Spleen (tissue), 7 donors: ENCODE measurements around the gene LZIC.

Experiments
- CTCF ChIP-seq, 11 experiments: fragments of 200-600 bp in 7 of 11; fragments of 450-650 bp in 4 of 11; sonication (generic) in 4 of 11; IDR thresholded peaks in 8 of 11; conservative IDR thresholded peaks in 3 of 11; 1 replicate in 7 of 11; 2 replicates in 4 of 11; pipeline versions ENCODE4 v1.4.0 to v1.8.0; 2016 to 2021; ENCODE audit warnings: antibody characterized with exemption in 11 of 11, inconsistent platforms in 4 of 11, mild to moderate bottlenecking in 1 of 11
- POLR2AphosphoS5 ChIP-seq, 3 donors: sonication (generic); formaldehyde crosslinking; IDR thresholded peaks; one replicate each; pipeline ENCODE4 v1.5.1; 2017; ENCODE audit warnings: antibody characterized with exemption in 3 of 3
- donor health status: DM: no; HTN: no; CAD: no; lungs with moderate emphysema.
- donor health status: DM: no; HTN: no; CAD: no.
- donor health status: DM: no; HTN: no; CAD: no.

- TF ChIP-seq CTCF (IDR thresholded peaks at IDR 0.05 in 8 of 11, conservative IDR thresholded peaks at IDR 0.05 in 3 of 11), result no peak
- TF ChIP-seq POLR2AphosphoS5 (IDR thresholded peaks at IDR 0.05), result no peak
These were observed 53.8 kb downstream of the LZIC start for GRCh38 chr1:9889411-9889810.
